Amygdala (tissue), 56 donors: Measurements from ENCODE around the gene CARS2.

Source experiments
- DNase-seq, 56 donors: peaks; one replicate each; lab custom pipeline; 2025; lab: John Stamatoyannopoulos, UW

The CARS2 gene

GRCh38 chr13:110593430-110594130 lies 112.3 kb downstream of the CARS2 start:
- peak in 2 of 56 donors; percentile 12 to 16 for DNase-seq

GRCh38 chr13:110592665-110593064 lies 113.3 kb downstream of the CARS2 start:
- no peak for DNase-seq
